HT1080 (cell line): ENCODE results near the gene RABGAP1. TPM values are rescaled to one million over a fixed set of nuclear protein-coding genes. Genes with fewer than 3 reads are reported as not detected.

Source experiments
- DNase-seq: peaks from one replicate; pipeline ENCODE4 v3.0.0-alpha.2; 2015; ENCODE audit warnings: low read depth
- total RNA-seq: library from RNA; depleted of rRNA; stranded (reverse); fragments of >200 nt; shearing (Covaris generic); gene quantifications from 2 replicates; pipeline ENCODE4 v1.2.3, GENCODE V29; 2014

Gene RABGAP1
- total RNA-seq, 1 experiment from 2014 or later, result 20.2 TPM

- no peak for DNase-seq
These were observed 66.4 kb downstream of the RABGAP1 start for GRCh38 chr9:123007269-123007668.

GRCh38 chr9:123008909-123009308 lies 68.1 kb downstream of the RABGAP1 start:
- DNase-seq, result no peak

DNA sequence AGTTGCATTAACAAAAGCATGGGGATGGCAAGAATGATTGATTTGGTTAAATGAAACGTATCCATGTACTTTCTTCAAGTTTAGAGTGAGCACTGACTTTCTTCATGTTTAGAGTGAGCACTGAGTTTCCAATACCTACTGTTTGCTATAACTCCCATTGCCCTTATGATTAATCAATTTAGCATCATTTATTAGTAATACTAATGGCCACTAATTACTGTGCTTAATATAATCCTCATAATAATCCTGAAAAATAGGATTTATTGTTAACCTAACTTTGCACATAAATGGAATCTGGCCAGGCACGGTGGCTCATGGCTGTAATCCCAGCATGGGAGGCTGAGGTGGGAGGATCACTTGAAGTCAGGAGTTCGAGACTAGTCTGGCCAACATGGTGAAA lies 70.6 kb downstream of the RABGAP1 start:
- DNase-seq, result no peak

GRCh38 chr9:123011878-123012528 lies 71.2 kb downstream of the RABGAP1 start:
- no peak for DNase-seq

DNA sequence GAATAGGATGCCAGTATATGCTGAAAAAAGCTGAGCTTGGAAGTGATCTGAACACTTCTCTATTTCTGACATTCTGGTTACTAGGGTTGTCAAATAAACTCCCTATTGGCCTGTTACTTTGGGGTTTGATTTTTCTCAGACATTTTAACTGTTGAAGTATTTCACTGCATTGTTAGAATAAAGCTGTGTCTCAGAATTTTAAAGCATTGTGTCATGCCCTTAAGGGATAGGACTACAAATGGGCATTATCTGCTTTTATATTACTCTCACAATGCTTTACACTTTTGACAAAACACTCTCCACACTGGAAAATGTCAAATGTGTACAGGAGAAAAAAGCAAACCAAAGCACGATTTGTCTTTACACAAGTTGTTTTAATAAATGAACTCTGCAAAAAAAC lies 75.8 kb downstream of the RABGAP1 start:
- no peak for DNase-seq

GRCh38 chr9:123020796-123021195 lies 80.0 kb downstream of the RABGAP1 start:
- no peak for DNase-seq

DNA sequence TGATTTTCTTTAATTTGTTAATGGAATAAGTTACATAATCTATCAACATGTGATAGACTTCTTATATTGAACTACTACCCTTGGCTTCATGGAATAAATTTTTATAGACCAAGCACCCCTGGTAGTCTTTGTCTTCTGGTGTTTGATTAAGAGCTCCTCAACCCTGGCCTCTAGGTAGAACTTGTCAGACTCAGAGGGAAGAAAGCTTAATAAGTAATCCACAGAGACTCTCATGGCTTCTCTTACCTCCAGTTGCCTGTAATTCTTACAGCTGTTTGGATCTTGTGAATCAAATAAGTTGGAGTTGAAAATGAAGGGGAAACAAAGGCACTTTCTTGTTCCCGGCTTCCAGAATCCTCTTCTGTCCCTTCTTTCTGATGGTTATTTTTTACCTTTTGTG lies 85.6 kb downstream of the RABGAP1 start:
- no peak for DNase-seq

DNA sequence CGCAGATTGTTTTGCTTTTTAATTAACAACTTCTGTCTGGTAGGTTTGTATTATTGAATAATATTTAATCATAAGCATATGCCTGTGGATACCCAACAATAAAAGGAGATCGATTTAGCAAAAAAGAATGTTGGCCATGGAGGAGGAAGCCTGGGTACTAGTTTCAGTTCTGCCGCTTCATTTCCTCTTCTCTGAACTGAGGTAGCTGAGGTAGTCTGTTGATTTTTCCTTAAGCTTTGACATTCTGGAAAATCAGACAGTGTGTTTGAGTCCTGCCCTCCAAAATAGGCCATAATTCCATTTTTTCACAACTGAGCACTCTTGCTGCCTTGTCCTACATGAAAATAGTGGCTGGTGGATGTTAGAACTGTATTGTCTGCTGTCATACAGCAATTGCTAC lies 86.7 kb downstream of the RABGAP1 start:
- no peak for DNase-seq

GRCh38 chr9:123028136-123028535 lies 87.3 kb downstream of the RABGAP1 start:
- no peak for DNase-seq

- DNase-seq, result no peak
These were observed 88.2 kb downstream of the RABGAP1 start for GRCh38 chr9:123028973-123029372.

GRCh38 chr9:123031963-123032362 lies 91.1 kb downstream of the RABGAP1 start:
- no peak for DNase-seq

- DNase-seq, result no peak
These were observed 92.5 kb downstream of the RABGAP1 start, which contains the start of gene GPR21 for GRCh38 chr9:123033352-123033751. TSS of gene GPR21 (plus strand) at chr9:123033667. CDS start at chr9:123034567, 900 bp downstream.

DNA sequence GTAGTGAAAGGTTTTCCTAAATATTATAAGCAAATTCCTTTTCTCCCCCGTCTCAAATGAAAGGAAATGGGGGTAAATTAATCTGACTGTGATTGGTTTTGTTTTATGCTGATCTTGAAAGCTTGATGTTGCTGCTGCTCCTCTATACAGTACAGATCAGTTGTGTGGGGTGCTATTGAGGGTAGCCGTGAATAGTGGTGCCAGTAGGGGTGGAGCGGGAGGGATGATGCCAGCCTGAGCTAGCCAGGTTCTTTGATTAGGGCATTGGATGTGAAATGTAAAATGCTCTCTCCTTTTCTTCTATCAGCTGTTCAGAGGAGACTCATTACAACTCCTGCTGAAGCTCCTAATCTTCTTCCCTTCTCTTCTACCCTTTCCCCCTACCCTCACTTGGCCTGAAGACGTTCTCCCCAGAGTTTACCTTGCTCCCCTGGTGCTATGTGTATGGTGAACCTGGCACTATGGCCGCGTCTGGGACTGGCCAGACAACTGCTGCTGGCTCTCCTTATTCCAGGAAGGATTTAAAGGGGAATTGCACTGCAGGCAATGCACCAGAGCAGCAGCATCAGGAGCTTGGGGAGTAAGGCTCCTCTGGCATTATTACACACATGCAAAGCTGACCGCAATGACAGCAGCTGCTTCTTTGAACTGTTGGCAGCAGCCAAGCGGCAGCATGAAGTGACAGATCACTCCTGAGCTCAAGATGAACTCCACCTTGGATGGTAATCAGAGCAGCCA lies 93.2 kb downstream of the RABGAP1 start:
- DNase-seq, result no peak

GRCh38 chr9:123034881-123035510 lies 94.2 kb downstream of the RABGAP1 start:
- DNase-seq, result no peak

DNA sequence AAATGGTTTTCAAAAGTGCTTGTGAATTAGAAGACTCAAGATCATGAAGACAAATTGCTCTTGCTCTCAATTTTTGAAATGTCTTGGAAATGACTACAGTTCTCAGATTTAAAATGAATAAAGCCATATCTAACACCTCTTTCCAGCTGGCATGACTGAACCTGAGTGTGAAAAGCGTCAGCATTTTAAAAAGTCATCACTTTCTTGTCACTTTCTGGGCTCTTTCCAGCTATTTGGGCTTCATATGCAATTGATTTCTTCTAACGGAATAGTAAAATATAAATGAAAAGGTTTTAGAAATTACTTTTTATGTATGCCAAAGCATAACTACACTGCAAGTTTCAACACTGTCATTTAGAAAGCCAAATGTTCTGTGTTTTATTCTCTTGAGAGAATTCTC lies 95.0 kb downstream of the RABGAP1 start:
- no peak for DNase-seq

- DNase-seq, result no peak
These were observed 96.2 kb downstream of the RABGAP1 start for GRCh38 chr9:123036893-123037545.

DNA sequence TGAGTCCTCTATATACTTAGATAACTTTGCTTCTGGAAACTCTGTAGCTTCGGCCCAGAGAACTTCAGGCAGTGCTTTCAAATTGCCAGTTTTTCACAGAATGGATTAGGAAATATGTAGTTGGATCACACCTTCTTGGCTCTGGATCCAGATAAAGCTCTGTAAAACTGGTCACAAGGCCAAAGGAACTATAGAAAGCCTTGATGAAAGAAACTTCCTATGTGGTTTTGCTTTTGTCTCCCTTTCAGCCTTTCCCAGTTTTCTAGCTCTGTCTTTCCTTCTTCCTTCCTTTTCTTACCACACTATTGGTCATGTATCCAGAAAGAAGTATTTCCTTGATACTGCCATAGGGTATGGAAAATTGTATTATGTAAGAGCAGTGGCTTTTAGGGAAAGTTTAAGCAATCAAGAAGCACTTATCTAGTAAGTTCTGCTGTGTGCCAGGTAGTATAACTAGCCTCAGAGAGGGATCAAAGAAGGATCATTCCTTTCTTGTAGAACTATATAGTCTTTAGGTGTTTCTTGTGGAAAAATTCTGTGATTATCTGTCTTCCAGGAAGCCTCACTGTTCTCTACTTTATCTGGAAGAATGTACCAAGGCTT lies 98.9 kb downstream of the RABGAP1 start:
- no peak for DNase-seq

DNA sequence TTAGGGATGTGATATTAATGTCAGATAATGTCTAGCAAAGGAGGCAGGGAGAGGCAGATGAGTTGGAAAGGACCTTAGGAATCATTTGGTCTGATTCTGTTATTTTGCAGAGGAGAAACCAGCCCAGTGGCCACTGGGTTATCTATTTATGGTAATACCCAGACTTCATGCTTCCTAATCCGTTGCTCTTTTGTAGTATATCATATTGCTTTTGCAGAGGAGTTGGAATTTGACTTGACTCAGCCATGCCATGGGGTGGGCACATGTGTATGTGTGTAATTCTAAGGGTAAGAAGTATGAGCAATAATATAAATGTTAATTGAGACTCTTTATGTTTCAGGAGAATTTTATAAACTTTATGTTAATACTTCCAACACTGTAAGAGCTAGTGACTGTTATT lies 100.0 kb downstream of the RABGAP1 start:
- DNase-seq, result no peak

GRCh38 chr9:123041489-123041888 lies 100.7 kb downstream of the RABGAP1 start:
- no peak for DNase-seq

DNA sequence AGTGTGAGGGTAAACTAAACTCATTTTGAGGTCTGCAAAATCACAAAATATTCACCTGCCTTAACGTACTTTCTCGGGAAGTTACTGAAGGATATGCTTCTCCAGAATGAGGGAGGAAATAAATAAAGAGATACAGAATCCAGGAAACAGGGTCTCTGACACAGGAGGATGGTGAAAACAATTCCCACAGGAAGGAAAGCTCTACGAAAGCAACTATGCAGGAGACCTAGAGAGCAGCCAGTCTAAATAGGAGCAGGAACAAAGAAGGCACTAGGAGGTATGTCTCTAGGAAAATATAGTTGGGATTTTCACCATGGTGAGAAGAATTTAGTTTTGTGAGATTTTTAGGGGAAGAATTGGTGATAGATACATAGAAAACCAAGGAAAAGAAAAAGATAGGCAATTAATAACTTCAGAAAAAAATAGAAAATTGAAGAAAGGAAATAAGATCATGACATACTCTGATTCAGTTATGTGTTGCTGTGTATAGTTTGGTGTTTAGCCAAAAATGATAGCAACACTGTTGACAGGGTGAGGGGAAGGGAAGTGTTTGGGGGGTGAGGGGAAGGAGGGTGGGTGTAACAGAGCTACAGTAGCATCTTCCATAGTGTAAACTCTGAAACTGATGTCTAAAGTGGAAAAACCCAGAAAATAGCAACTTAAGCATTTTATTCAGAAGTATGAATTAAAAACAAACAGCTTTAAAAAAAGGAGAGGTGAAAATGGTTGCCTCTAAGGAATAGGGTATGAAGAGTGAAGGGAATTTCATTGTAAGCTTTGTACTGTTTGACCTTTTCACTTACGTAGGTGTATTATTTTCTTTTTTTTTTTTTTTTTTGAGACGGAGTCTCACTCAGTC lies 102.5 kb downstream of the RABGAP1 start:
- no peak for DNase-seq

GRCh38 chr9:123044586-123044985 lies 103.8 kb downstream of the RABGAP1 start:
- DNase-seq, result no peak
